ENCODE measurements around the gene AS3MT. TPM values are rescaled to one million over a fixed set of nuclear protein-coding genes. Genes with fewer than 3 reads are reported as not detected.

Gene AS3MT
- total and polyA plus RNA-seq, 10 of the 15 experiments (the other 5 are each of a cell fraction or from before 2014, with no cell fraction given), result 0.11 to 1.0 (median 0.39) TPM; not detected in 2

DNA sequence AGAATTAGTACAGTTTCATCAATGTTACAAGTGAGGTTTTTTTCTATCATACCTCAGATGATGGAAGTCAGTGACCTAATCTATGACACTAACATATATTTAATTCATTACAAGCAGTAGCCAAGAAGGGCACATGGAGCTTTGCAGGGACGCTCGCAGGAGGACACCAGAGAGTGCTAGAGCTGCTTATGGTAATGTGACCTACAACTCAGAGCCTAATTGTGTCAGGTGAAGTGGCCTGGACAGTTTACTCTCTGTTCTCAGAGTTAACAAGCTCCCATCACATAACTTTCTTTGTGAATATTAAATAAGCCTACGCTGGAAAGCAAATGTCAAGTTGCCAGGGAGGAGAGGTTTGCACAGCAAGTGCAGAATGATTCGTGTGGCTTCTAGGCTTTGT lies 37.2 kb downstream of the AS3MT start:
- intact Hi-C loops (cut with micrococcal nuclease; ENCODE audit: unreplicated experiment), result no loop called here
- Histone ChIP-seq H3K4me3 (no peak overlapping the region), H3K9me3 (replicated peaks; ENCODE audit: control insufficient read depth, insufficient read depth, low read length) (no peaks in the 10 kb centered on the region), H4K20me1 (ENCODE audit: control insufficient read depth, insufficient read depth) (no peaks in the 10 kb centered on the region), H3K27me3 (replicated peaks in 1 of 2; ENCODE audit: control insufficient read depth in 2 of 2, insufficient read depth in 2 of 2, low read length in 1 of 2) (no peaks in the 10 kb centered on the region), H3K36me3 (ENCODE audit: control insufficient read depth in 2 of 2, insufficient read depth in 2 of 2, low read length in 1 of 2) (no peaks in the 10 kb centered on the region), H2AFZ (ENCODE audit: control insufficient read depth, low read depth, low read length) (no peak overlapping the region), H3K27ac (ENCODE audit: control insufficient read depth, insufficient read depth) (no peak overlapping the region), H3K9ac (ENCODE audit: control insufficient read depth, insufficient read depth, low read length) (no peak overlapping the region), H3K4me1 (ENCODE audit: control insufficient read depth, insufficient read depth, low read length) (no peaks in the 10 kb centered on the region), H3K4me2 (ENCODE audit: control insufficient read depth, insufficient read depth) (no peak overlapping the region), H3K79me2 (ENCODE audit: control insufficient read depth, insufficient read depth, low read length) (no peaks in the 10 kb centered on the region)
- no peak for ATAC-seq
- in situ Hi-C loops (cut with MboI), result loop anchor here (10.0 kb wide), 1 partner anchor 72 kb away; the partner anchor contains the start of gene CYP17A1
- WGBS (ENCODE audit: insufficient coverage, insufficient replicate concordance, low lambda C conversion rate, missing lambda C conversion rate), result 47% methylated on average over 4 of the region's 4 CpGs
- FAIRE-seq, result no peak
- POLR2A ChIA-PET, result no interaction called here
- no peak for TF ChIP-seq ZNF622 (IDR thresholded peaks at IDR 0.05)
- TF ChIP-seq SRF (IDR thresholded peaks at IDR 0.05; ENCODE audit: low read depth in 2 of 2, low read length in 2 of 2), result no peak
- TF ChIP-seq CEBPB (IDR thresholded peaks at IDR 0.05; ENCODE audit: borderline replicate concordance in 1 of 2, low read depth in 2 of 2, low read length in 2 of 2), result no peak
- no peak for TF ChIP-seq IKZF1 (conservative IDR thresholded peaks at IDR 0.05)
- CTCF ChIA-PET, result no interaction called here
- SMC1A ChIA-PET (ENCODE audit: uncharacterized antibody, unreplicated experiment), result no interaction called here
- no TSS peak for BruUV-seq (replicated peaks)
- no peak for DNase-seq (ENCODE audit: low read depth, low spot score)
- RAD21 ChIA-PET (ENCODE audit: unreplicated experiment), result no interaction called here

GRCh38 chr10:102914781-102915180 lies 45.5 kb downstream of the AS3MT start:
- Histone ChIP-seq H3K4me1 (ENCODE audit: control insufficient read depth, insufficient read depth, low read length) (peaks cover 13% of the 10 kb centered on the region), H3K9ac (ENCODE audit: control insufficient read depth, insufficient read depth, low read length) (no peak overlapping the region), H3K9me3 (replicated peaks; ENCODE audit: control insufficient read depth, insufficient read depth, low read length) (no peaks in the 10 kb centered on the region), H3K79me2 (ENCODE audit: control insufficient read depth, insufficient read depth, low read length) (peaks cover 4% of the 10 kb centered on the region), H3K4me3 (no peak overlapping the region), H3K36me3 (ENCODE audit: control insufficient read depth in 2 of 2, insufficient read depth in 2 of 2, low read length in 1 of 2) (no peaks in the 10 kb centered on the region), H3K4me2 (ENCODE audit: control insufficient read depth, insufficient read depth) (no peak overlapping the region), H3K27me3 (replicated peaks in 1 of 2; ENCODE audit: control insufficient read depth in 2 of 2, insufficient read depth in 2 of 2, low read length in 1 of 2) (no peaks in the 10 kb centered on the region; a peak in 1 of 4 replicates), H2AFZ (ENCODE audit: control insufficient read depth, low read depth, low read length) (no peak overlapping the region), H4K20me1 (ENCODE audit: control insufficient read depth, insufficient read depth) (no peaks in the 10 kb centered on the region), H3K27ac (ENCODE audit: control insufficient read depth, insufficient read depth) (no peak overlapping the region)
- WGBS (ENCODE audit: insufficient coverage, insufficient replicate concordance, low lambda C conversion rate, missing lambda C conversion rate), result 38% methylated on average over 1 of the region's 1 CpG
- in situ Hi-C loops (cut with MboI) (loop anchor here (5.0 kb wide), 2 partner anchors 153 to 328 kb away; no protein-coding TSS in a partner anchor), intact Hi-C loops (cut with micrococcal nuclease; ENCODE audit: unreplicated experiment) (loop anchor here (5.0 kb wide), 1 partner anchor 138 kb away; no protein-coding TSS in a partner anchor)
- DNase-seq (ENCODE audit: low read depth, low spot score), result no peak
- ChIA-PET POLR2A (no interaction called here), CTCF (interaction anchor here (0.7 to 6.2 kb wide), 4 partner anchors 138 to 419 kb away, joined by 3 to 174 read pairs (median 18); partner anchors contain the start of gene RPEL1), SMC1A (ENCODE audit: uncharacterized antibody, unreplicated experiment) (interaction anchor here (0.8 to 15.0 kb wide), 4 partner anchors 155 to 420 kb away, joined by 3 to 164 read pairs (median 4); no protein-coding TSS in a partner anchor), RAD21 (ENCODE audit: unreplicated experiment) (interaction anchor here (0.6 to 5.7 kb wide), 5 partner anchors 10 to 539 kb away, joined by 3 to 63 read pairs (median 3); partner anchors contain the start of gene NT5C2)
- BruUV-seq (replicated peaks), result no TSS peak
- ATAC-seq, result no peak
- no peak for FAIRE-seq
- TF ChIP-seq ZNF592 (IDR thresholded peaks at IDR 0.05), result no peak
- no peak for TF ChIP-seq CREB1 (IDR thresholded peaks at IDR 0.05; ENCODE audit: low read depth)
- TF ChIP-seq RCOR1 (conservative IDR thresholded peaks at IDR 0.05; ENCODE audit: low read depth, low read length), result no peak
- TF ChIP-seq NFXL1 (IDR thresholded peaks at IDR 0.05; ENCODE audit: borderline replicate concordance), result no peak
- no peak for TF ChIP-seq IRF4 (IDR thresholded peaks at IDR 0.05; ENCODE audit: low read depth, low read length)
- TF ChIP-seq RELB (IDR thresholded peaks at IDR 0.05; ENCODE audit: low read depth), result no peak
